ENCODE results near the gene KIF22.

KIF22 gene

DNA sequence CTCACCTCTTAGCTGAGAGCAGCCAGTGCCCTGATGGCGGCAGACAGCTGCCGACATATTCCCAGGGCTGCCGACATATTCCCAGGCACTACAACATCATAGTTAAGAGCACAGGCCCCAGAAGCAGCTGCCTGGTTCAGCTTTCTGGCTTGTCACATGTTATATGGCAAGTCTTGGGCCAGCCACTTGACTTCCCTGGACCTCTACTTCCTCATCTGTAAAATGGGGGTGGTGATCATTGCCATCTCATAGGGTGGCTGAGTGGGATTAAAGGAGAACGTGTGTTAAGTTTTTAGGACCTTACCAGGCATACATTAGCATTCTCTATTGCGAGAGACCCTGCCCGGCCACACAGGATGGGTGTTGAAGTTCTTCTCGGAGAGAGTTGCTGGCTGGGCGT lies 53.4 kb downstream of the KIF22 start:
- no peak for DNase-seq

DNA sequence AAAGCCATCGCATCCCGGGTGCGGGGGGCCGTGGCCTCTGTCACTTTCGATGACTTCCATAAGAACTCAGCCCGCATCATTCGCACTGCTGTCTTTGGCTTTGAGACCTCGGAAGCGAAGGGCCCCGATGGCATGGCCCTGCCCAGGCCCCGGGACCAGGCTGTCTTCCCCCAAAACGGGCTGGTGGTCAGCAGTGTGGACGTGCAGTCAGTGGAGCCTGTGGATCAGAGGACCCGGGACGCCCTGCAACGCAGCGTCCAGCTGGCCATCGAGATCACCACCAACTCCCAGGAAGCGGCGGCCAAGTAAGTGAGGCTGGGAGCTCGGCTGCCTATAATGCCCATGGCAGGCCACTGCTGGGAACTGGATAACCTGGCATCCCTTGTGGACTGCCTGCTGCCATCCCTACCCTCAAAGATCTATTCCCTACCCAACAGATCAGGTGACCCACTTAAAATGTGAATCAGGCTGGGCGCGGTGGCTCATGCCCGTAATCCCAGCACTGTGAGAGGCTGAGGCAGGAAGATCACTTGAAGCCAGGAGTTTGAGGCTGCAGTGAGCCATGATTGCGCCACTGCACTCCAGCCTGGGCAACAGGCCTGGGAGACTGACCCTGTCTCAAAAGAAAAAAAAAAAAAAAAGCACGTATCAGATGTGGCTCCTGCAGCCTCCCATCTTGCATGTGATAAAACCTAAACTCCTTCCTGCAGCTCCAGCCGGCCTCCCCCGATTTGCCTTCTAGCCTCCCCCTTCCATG lies 54.2 kb downstream of the KIF22 start:
- no peak for DNase-seq

DNA sequence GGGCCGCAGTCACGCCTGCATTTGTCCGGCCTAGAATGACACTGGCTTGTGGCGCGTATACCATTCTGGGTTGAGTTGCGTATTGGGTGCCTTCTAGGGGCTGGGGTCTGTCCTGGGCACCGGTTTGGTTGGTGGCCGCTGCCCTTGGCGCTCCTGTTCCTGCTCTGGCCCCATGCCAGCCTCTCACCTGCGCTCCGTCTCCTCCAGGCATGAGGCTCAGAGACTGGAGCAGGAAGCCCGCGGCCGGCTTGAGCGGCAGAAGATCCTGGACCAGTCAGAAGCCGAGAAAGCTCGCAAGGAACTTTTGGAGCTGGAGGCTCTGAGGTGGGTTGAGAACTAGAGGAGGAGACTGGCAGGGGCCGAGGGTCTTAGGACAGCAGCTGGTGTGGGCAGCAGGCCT lies 55.1 kb downstream of the KIF22 start:
- DNase-seq = no peak

DNA sequence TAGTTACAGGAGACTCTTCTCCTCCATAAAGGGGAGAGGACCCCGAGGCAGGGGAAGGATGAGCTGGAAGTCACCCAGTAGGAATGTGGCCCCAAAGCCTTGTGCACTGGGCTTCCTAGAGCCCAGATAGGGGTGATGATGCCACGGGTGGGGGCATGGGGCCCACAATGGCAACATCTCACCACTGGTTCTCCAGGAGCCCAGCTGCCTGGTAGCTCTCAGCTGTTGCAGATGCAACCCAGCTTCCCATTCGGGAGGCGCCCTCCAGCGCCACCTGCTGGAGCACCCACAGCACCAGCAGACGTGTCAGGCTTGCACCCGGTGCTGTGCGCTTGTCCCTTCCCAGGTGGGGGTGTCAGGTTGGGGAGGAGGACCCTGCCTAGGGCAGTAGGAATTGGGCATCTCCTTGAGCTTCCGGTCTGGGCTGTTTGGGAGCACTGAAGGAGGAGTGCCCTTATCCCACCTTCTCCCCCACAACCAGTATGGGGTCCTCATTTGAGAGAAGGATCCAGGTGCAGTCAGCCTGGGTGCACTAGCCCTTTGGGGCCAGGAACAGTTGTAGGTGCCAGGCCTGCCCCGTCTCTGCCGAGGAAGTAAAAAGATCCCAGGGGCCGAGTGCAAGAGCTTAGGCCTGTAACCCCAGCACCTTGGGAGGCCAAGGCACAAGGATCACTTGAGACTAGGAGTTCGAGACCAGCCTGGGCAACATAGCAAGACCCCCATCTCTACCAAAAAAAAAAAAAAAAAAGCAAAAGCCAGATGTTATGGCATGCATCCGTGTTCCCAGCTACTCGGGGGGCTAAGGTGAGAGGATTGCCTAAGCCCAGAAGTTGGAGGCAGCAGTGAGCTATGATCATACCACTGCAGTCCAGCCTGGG lies 58.1 kb downstream of the KIF22 start:
- peak; percentile 5 for DNase-seq

DNA sequence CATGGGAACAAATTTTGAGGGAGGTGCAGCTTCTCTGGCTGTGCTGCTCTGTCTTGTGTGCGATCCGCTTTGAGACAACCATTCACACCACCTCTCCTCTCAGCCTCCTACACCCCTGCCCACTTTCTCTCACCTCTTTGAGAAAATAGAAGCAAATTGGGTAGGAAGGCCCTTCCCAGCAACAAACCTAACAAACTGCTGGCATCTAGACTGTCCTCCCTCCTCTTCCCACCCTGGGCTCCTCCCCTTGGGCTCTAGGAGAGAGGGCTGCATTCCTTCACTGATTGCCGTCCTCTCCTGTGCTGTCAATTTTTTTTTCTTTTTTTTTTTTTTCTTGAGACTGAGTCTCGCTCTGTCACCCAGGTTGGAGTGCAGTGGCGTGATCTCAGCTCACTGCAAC lies 59.0 kb downstream of the KIF22 start:
- no peak for DNase-seq

DNA sequence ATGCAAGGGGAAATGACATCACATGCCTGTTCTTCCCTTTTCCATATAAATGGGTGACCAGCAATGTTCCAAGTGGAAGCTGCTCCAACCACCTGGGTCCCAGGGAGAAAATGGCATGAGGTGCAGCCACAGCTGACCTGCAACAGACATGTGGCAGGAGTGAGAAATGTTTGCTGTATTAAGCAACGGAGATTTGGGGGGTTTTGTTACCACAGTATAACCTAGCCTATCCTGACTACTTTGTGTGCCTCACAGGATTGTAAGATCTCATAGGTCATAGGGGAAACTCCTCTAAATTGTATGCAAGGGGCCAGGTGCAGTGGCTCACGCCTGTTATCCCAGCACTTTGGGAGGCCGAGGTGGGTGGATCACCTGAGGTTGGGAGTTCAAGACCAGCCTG lies 60.4 kb downstream of the KIF22 start:
- no peak for DNase-seq

DNA sequence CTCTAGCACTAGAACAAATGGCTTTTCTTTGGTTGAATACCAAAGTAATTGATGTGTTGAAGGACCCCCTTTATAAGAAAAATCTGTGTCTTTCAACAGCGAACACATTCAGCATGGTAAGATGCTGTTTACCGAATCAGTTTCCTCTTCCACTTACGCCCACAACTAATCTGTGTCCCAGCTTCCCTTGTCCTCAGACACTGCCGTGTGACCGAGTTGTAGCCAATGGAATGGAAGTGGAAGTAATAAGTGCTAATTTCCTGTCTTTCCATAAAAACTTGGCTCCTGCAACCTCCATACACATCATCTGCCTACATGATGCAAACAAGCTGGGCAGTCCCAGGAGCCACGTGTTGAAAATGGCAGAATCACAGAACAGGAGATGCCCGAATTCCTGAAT lies 62.1 kb downstream of the KIF22 start:
- no peak for DNase-seq

DNA sequence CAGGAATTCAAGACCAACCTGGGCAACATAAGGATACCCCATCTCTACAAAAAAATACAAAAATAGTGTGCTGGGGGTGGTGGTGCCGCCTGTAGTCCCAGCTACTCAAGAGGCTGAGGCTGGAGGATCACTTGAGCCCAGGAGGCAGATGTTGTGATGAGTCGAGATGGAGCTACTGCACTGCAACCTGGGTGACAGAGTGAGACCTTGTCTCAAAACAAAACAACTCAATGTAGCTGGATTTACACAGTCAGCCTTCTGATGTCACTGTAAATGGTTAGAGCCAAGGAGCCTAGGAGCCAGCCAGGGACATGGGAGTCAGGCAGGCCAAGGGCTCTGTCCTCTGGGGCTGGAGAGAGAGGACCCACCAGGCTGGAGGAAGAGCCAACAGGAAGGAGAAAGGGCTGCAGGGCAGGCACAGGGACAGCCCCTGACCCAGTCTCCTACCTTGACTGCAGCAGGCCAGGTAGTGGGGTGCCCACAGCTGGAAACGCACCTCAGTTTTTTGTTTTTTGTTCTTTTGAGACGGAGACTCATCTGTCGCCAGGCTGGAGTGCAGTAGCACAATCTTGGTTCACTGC lies 64.1 kb downstream of the KIF22 start:
- DNase-seq = no peak

All from NCI-H526 treated with DMSO at 0.1 percent for 48 hours (cell line).